ENCODE data around the gene SAFB2. TPM values are rescaled to one million over a fixed set of nuclear protein-coding genes. Genes with fewer than 3 reads are reported as not detected.

Gene SAFB2
- total and polyA plus RNA-seq, 9 of the 15 experiments (the other 6 are each of a cell fraction or from before 2014, with no cell fraction given), result 4.5 to 103 (median 47.3) TPM

DNA sequence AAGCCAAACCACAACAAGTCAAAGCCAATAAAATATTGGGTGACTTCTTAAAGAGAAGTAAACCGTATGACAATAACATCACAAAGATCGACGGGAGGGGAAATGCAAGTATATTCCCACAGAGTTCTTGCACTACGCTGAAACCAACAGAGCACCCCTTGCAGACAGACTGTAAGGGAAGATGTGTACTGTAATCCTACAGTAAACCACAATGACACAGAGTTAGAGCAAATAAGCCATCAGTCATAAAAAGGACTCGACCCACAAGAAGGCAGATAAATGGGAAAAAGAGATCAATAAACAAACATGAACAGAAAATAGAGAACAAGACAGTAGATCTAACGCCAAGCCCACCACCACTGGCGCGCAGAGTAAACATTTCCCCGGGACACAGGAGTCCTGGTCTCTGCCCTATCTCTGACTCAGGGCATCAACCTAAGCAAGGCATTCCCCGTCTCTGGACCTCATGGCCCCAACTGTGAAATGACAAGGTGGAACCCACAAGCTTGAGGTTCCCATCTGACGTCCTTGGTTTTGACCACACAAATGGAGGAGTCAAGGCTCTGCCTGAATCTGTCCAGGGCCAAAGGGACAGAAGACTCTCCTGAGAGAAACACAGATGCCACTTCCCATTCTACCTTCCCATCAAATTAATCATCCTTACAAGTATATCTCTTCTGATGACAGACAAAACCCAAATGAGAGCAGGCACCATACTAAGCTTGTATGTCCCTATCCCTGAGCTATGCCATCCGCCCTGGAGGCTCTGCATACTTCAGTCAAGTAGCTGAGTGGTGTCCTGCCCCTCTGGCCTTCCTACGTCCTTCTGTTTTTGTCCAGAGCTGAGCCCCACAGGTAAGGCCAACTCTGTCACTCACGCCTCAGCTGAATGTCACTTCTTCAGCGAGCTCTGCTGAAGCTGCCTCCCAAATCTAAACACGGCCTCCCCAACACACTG, 15.0 kb downstream of the SAFB2 start:
- ATAC-seq, result peak; percentile 21; the same call in 1 of the 3 replicates
- H3K4me2 ChIP-seq (ENCODE audit: insufficient read depth, low read length), result no peak overlapping the region
- ChIA-PET CTCF (ENCODE audit: low intra/inter-chr PET ratio) (no interaction called here), POLR2A (interaction anchor here (1.0 to 1.1 kb wide), 3 partner anchors 11 to 16 kb away, joined by 3 to 8 read pairs (median 4); partner anchors contain the start of genes SAFB and SAFB2)
- no peaks in the 10 kb centered on the region for H3K9me1 ChIP-seq (ENCODE audit: control insufficient read depth, insufficient read depth, low read length)
- no peaks in the 10 kb centered on the region for H3K27me3 ChIP-seq (ENCODE audit: control insufficient read depth in 2 of 2, insufficient read depth in 2 of 2, low read length in 2 of 2)
- H3K4me1 ChIP-seq (replicated peaks in 1 of 2; ENCODE audit: control insufficient read depth in 2 of 2, insufficient read depth in 2 of 2, low read length in 2 of 2), result no peaks in the 10 kb centered on the region
- no peak for FAIRE-seq
- H3K36me3 ChIP-seq (ENCODE audit: control insufficient read depth, insufficient read depth, low read length), result peaks cover 88% of the 10 kb centered on the region
- no peak overlapping the region for H3K27ac ChIP-seq (ENCODE audit: extremely low read depth, low read depth, low read length)
- peaks cover 42% of the 10 kb centered on the region for H3K79me2 ChIP-seq (ENCODE audit: control insufficient read depth, insufficient read depth, low read length)
- no TSS peak for BruUV-seq (replicated peaks)
- in situ Hi-C loops (cut with MboI), result no loop called here
- intact Hi-C loops (cut with micrococcal nuclease), result no loop called here
- 88% methylated on average over 16 of the region's 16 CpGs for WGBS (ENCODE audit: insufficient coverage, low coverage, missing lambda C conversion rate)
- H3K9me3 ChIP-seq (replicated peaks; ENCODE audit: control insufficient read depth, insufficient read depth, low read depth, low read length), result no peaks in the 10 kb centered on the region
- no peak overlapping the region for H2AFZ ChIP-seq (ENCODE audit: low read depth, low read length)
- no peak overlapping the region for H3K4me3 ChIP-seq
- no peak overlapping the region for H3K9ac ChIP-seq (ENCODE audit: insufficient read depth in 1 of 2, low read depth in 2 of 2, low read length in 2 of 2)
- no peaks in the 10 kb centered on the region for H4K20me1 ChIP-seq (replicated peaks; ENCODE audit: control insufficient read depth, insufficient read depth, low read length)
- DNase-seq (ENCODE audit: extremely low read depth in 1 of 4, low spot score in 3 of 4), result no peak
- no peak for TF ChIP-seq NFIC (IDR thresholded peaks at IDR 0.05)
- no peak for TF ChIP-seq PTBP1 (IDR thresholded peaks at IDR 0.05; ENCODE audit: low read depth, low read length)
- no peak for TF ChIP-seq XRCC5 (IDR thresholded peaks at IDR 0.05; ENCODE audit: low read depth, low read length)
- no peak for TF ChIP-seq SRSF1 (IDR thresholded peaks at IDR 0.05; ENCODE audit: low read depth, low read length)
- TF ChIP-seq, protein P1, sequence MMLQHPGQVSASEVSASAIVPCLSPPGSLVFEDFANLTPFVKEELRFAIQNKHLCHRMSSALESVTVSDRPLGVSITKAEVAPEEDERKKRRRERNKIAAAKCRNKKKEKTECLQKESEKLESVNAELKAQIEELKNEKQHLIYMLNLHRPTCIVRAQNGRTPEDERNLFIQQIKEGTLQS (IDR thresholded peaks at IDR 0.05), result no peak
- TF ChIP-seq, protein P1 (CRISPR knock-in tag; conservative IDR thresholded peaks at IDR 0.05), result no peak
- TF ChIP-seq NELFE (IDR thresholded peaks at IDR 0.05; ENCODE audit: insufficient read depth, insufficient read length), result no peak
- no peak for TF ChIP-seq ZNF143 (CRISPR knock-in tag; IDR thresholded peaks at IDR 0.05)
- TF ChIP-seq ZNF764 (CRISPR knock-in tag; IDR thresholded peaks at IDR 0.05; ENCODE audit: low read depth), result no peak
- TF ChIP-seq ZNF717 (CRISPR knock-in tag; IDR thresholded peaks at IDR 0.05), result no peak
- TF ChIP-seq MTA2 (IDR thresholded peaks at IDR 0.05; ENCODE audit: low read depth), result no peak
- no peak for TF ChIP-seq XRCC4 (IDR thresholded peaks at IDR 0.05; ENCODE audit: extremely low read depth, insufficient read depth, insufficient read length)
- TF ChIP-seq NFYB (IDR thresholded peaks at IDR 0.05; ENCODE audit: extremely low read depth, insufficient read length), result no peak
- TF ChIP-seq, protein P2, sequence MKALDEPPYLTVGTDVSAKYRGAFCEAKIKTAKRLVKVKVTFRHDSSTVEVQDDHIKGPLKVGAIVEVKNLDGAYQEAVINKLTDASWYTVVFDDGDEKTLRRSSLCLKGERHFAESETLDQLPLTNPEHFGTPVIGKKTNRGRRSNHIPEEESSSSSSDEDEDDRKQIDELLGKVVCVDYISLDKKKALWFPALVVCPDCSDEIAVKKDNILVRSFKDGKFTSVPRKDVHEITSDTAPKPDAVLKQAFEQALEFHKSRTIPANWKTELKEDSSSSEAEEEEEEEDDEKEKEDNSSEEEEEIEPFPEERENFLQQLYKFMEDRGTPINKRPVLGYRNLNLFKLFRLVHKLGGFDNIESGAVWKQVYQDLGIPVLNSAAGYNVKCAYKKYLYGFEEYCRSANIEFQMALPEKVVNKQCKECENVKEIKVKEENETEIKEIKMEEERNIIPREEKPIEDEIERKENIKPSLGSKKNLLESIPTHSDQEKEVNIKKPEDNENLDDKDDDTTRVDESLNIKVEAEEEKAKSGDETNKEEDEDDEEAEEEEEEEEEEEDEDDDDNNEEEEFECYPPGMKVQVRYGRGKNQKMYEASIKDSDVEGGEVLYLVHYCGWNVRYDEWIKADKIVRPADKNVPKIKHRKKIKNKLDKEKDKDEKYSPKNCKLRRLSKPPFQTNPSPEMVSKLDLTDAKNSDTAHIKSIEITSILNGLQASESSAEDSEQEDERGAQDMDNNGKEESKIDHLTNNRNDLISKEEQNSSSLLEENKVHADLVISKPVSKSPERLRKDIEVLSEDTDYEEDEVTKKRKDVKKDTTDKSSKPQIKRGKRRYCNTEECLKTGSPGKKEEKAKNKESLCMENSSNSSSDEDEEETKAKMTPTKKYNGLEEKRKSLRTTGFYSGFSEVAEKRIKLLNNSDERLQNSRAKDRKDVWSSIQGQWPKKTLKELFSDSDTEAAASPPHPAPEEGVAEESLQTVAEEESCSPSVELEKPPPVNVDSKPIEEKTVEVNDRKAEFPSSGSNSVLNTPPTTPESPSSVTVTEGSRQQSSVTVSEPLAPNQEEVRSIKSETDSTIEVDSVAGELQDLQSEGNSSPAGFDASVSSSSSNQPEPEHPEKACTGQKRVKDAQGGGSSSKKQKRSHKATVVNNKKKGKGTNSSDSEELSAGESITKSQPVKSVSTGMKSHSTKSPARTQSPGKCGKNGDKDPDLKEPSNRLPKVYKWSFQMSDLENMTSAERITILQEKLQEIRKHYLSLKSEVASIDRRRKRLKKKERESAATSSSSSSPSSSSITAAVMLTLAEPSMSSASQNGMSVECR (CRISPR knock-in tag; IDR thresholded peaks at IDR 0.05), result no peak
- no peak for TF ChIP-seq TAF1 (IDR thresholded peaks at IDR 0.05; ENCODE audit: control insufficient read depth, extremely low read depth, insufficient read depth, low read length, severe bottlenecking)

Measured in K562 (cell line).